GM04503 (cell line): ENCODE measurements around the gene WDR47.

Source experiments
- DNase-seq: peaks from one replicate; pipeline ENCODE4 v3.0.0-alpha.2; 2012; ENCODE audit warnings: low read depth

WDR47 gene

DNA sequence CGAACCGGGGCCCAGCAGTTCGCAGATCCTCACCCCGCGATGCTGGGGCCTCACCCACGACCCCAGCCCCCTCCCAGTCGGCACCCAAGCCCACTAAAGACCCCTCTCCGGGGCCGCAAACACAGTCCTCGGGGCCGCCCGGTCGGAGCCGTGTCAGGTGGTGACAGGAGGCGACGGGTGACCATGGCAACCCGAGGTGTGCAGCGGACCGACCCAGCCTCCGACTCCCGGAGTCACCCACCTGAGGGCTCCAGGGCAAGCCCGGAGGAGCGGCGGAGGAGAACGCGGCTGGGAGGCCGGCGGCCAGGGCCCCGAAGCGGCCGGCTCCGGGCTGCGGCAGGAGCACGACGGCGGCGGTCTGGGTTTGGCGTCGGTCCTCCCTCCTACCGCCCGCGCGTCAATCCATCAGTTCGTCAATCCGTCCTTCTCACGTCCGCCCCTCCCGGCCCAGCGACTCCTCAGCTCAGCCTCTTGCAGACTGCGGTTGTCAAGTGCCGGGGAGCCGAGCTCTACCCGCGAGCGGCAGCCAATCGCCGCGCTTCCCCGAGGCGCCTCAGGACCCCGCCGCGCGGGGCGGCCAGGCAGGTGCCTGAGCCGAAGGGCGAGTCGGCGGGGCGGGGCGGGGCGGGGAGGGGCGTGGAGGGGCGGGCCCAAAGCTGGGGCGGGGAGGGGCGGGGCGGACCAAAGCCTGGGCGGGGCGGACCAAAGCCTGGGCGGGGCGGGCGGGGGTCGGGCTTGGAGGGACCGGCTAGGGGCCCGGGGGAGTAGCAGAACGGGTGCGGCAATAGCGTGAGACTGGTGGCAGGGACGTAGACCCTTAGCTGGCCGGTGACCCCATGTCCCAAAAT is at the start of gene WDR47:
WDR47 (minus strand) TSS at position 482 of the 848 bp plus-strand sequence. CDS start 18,590 bp downstream, outside the sequence.
- peak; percentile 62 for DNase-seq

DNA sequence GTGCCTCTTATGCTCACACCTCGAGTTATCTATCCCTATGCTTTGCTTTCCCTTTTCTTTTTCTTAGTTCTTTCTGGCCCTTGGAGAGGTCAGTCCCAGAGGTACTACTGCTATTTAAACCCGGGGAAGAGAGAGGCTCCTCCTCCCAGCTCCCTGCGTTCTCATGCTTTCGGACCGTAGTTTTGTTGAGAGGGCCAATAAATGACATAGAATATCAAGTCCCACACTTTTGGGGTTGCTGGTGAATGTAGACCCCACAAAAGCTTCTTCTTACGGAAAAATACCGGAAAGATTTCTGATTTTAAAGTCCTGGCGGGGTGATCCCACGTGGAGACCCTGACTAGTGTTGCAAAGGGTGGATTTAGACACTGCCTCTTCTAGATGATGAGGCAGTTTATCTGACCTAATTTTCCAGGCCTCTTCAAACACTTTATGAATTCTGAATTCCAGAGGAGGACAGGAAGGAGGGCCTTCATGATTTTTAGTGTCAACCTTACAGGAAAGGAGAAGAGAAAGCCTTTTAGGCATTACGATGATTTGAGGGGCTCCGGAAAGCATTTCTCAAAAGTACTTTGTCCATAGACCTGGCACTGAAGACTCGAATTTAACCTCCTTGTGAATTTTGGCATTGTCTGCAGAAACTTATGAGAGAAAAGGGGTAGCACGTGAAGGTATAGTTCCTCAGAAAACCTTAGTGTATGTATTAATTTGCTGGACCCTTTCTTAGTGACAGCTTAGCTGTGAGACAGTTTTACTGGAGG is 49.4 kb upstream of the WDR47 start:
- DNase-seq: no peak

DNA sequence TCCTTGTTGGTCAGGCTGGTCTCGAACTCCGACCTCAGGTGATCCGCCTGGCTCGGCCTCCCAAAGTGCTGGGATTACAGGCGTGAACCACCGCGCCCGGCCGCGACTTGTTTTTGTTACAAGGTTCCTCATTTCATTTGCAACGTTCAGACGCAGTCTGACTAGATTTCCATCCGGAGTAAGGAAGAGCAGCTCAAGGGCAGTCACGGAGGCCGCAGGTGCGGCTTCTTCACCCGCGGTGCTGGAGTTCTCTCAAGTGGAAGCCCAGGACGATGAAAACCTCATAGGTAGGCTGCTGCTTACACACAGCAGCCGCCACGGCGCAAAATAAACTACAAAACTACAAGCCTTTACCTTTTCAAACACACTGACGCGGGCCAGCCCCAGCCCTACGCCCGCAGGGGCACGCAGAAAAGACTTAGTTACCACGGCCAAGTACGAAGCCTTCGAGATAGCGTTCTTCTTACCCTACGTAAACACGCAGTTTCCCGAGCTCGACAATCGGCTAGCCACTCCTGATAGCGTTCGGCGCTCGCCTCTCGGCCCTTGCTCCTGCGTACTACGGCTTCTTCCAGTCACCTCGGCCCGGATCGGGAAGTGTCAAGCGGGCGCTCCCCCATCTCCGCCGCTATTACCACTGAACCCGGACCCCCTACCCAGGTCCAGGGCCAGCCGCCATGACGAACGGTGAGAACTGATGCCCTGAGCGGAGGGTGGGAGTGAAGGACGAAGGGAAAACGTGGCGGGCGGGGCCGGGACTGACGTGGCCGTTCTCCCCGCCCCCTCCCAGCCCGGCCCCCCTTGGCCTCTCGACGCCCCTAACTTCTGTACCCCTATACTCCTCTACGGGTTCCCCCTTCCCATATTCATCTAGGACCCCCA is 48.5 kb upstream of the WDR47 start, which contains the start of gene TMEM167B:
TMEM167B (plus strand) TSS at position 569 of the 882 bp plus-strand sequence; CDS start at position 678, 109 bp downstream.
- DNase-seq: peak; percentile 82

DNA sequence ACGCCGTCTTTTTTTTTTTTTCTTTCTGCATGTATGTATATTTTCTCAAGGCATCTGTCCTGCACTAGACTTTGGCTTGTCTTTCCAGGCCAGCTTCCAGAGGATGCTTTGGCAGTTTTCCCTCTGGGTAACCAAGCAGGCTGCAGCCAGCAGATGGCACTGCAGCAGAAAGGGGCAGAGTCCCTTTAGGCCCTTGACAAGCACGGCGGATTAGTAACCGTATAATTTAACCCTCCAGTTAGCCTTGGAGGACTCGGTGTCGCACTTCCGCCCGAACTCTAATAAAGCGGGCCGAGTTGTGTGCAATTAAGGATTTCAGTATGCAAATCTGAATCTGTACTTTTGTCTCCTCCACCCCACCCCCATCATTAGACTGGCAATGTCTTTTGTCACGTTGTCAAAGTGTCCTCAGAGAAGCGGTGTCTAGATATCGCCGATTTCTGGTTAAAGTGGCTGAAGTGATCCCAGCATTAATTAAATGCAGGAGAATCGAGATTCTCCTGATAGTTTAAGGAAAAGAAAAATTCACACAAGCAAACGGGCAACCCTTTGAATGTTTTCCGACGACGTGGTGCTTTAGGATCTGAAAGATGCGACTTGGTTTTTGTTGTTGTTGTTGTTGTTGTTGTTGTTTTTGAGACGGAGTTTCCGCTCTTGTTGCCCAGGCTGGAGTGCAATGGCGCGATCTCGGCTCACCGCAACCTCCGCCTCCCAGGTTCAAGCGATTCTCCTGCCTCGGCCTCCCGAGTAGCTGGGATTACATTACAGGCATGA is 47.5 kb upstream of the WDR47 start:
- no peak for DNase-seq

DNA sequence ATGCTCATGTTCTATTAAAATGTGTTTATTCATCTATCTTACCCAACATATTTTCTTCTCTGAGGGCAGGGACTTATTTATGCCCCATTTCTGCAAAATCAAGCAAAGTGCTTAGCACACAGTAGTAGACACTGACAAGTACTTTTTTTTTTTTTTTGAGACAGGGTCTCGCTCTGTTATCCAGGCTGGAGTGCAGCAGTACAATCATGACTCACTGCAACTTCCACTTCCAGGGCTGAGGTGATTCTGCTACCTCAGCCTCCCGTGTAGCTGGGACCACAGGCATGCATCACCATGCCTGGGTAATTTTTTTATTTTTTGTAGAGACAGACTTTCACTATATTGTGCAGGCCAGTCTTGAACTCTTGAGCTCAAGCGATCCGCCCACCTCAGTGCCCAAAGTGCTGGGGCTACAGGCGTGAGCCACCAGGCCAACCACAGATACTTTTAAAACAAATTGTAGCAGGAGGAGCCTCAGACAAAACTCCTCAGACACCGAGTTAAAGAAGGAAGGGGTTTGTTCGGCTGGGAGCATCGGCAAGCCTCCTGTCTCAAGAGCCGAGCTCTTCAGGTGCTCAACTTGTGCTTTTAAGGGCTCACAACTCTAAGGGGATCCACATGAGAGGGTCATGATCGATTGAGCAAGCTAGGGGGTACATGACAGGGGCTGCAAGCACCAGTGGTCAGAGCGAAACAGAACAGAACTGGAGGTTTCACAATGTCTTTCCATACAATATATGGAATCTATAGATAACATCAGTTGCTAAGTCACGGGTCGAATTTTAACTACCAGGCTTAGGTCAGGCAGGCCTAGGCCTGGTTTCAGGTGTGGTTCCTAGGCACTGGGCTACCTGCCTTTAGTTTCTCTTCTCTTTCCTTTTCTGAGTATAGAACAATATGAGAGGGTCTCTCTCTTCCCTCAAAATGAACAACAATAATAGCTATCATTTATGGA is 42.9 kb upstream of the WDR47 start:
- DNase-seq: no peak

DNA sequence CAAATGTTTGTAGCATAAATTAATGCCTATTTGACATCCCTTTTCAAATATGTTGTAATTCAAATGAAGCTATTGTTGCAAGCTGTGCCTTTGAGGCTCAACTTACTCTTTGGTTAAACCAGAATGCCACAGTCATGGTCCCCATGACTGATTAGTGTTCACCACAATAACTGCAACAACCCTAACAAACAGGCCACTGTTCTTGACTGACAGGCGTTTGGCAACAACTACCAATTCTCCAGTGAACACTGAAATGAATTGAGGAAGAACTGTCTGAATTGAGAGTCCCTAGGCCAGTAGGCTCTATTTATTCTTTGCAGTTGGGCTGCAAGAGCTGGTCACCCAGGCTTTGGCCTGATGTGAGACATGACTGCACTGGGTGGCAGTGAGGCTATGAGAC is 42.0 kb upstream of the WDR47 start:
- no peak for DNase-seq

DNA sequence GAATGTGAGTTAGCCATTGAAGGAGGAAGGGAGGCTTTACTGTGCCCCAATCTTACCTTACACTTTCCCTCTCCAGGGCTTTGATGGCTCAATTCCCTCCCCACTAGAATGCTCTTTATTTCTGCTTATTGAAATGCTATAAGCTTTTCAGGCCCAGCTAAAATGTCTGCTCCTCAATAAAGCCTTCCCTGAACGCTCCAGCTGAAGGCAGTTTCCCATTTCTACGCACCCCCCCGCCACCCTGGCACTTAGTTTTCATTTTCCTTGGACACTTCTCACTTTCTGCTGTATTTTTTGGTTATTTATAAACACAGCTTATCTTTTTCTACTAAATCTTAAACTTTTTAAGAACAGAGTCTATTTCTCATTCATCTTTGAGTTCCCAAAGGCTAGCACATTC is 41.6 kb upstream of the WDR47 start:
- no peak for DNase-seq

DNA sequence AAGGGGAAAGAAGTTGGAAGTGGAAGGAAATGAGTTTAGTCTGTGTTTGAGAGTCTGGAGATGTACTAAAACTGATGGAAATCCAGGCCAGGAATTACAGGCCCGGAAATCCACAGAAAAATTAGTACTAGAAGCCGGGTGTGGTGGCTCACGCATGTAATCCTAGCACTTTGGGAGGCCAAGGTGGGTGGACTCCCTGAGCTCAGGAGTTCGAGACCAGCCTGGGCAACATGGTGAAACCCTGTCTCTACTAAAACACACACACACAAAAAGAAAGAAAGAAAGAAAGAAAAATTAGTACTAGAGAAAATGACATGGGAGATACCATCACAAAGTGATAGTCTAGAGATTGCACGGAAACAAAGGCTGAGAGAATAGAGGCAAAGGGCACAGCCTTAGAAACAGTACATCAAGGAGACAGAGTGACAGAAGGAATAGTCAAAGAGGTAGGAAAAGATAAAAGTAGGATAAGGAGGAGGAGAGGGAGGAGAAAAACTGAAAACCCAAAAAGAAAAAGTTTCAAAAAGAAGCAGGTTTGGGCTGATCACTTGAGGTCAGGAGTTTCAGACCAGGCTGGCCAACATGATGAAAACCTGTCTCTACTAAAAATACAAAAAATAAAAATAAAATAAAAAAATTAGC is 38.7 kb upstream of the WDR47 start:
- DNase-seq: no peak

DNA sequence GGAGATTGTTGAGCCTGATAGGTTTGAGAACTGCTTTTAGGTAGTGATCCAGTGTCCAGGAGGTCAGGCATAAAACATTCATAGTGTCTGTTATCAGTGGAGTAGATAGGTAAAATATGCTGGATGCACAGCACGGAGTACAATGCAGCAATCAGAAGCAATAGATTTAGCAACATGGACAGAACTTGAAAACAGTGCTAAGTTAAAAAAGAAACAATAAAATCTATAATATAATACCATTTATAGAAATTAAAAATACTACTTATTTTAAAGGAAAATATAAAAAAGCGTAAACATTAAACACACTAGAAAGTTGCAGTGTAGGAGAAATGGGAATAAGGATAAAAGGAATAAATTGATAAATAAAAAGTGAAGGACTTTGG is 37.3 kb upstream of the WDR47 start:
- DNase-seq: no peak

DNA sequence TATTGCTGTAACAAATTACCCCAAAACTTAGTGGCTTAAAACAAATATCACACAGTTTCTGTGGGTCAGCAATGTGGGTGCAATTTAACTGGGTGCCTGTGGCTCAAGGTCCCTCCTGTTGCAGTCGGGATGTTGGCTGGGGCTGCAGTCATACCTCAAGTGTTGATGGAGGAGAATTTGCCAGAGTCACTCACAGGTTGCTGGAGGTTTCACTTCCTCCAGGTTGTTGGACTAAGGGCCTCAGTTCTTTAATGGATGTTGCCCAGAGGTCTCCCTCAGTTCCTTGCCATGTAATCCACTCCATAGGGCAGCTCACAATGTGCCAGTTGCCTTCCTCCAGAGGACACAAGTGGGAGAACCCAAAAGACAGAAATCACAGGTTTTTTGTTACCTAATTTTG is 36.4 kb upstream of the WDR47 start:
- DNase-seq: no peak

DNA sequence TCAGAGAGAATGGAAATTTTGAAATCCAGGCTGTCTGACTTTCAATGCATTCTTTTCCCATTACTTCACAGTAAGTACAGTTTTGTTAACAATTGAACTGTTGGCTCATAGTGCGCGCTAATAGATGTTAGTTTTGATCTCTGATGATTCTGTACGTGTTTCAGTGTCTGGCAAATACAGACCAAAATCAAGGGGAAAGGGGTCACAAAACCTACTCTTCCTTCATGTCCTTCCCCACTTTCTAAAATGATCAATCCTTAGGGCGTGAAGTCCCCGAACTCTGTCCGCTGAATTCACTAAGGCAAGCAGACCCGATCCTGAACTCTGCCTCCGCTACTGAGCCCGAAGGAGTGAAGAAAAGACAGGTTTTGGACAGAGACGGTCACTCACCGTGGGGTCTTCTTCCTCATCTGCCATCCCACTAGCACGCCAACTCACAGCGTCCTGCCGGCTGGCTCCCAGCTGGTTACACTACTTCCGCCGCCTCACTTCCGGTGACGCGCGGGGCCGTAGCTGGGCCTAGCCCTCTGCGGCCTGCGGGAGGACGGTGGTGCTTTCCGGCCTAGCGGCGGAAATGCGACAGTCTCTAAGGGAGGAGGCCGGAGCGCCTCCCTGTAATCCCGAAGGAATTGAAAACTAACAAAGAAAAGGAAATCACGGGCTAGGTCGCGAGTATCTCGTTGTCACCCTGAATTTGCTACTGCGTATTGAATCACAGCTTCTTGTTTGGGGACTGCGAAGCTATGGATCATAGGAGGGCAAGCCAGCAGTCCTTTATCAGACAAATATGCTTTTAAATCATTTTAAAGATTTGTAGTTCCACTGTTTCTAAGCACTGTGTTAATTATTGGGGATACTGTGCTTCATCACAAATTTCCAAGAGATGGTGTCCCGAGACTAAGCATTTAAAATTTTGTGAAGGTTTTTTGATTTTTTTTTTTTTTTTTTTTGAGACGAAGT is 33.9 kb upstream of the WDR47 start, which contains the start of gene TAF13:
TAF13 (minus strand) TSS at position 473 of the 960 bp plus-strand sequence; CDS start at position 417, 56 bp downstream.
- DNase-seq: peak; percentile 85

DNA sequence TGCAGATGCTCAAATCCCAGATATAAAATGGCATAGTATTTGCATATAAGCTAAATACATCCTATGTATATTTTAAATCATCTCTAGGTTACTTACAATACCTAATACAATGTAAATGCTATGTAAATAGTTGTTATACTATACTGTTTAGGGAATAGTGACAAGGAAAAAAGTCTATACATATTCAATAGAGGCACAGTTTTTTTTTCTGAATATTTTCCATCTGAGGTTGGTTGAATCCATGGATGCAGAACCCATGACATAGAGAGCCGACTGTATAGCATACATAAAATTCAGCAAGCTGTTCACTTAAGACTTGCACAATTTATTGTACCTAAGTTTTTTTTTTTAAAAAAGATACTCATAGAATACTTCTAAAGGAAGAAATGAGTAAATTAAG is 27.4 kb upstream of the WDR47 start:
- no peak for DNase-seq

DNA sequence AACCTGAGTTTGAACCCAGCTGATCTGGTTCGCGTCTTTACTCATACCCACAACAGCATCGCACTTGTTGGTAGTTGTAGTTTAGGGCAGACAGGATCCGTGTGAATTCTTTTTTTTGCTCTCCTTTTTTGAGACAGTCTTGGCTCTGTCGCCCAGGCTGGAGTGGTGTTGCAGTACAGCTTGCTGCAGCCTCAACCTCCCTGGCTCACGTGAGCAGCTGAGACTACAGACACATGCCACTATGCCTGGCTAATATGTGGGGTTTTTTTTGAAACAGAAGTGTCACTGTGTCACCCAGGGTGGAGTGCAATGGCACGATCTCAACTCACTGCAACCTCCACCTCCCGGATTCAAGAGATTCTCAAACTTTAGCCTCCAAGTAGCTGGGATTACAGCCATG is 26.0 kb upstream of the WDR47 start:
- DNase-seq: no peak

DNA sequence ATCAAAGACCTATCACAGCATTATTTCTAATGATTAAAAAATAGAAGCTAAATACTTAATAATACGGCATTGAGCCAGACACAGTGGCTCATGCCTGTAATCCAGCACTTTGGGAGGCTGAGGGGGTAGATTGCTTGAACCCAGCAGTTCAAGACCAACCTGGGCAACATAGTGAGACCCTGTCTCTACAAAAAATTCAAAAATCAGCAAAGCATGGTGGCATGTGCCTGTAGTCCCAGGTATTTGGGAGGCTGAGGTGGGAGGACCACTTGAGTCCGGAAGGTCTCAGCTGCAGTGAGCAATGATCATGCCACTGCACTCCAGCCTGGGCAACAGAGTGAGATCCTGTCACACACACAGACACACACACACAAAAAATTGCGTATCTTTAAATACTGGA is 23.2 kb upstream of the WDR47 start:
- no peak for DNase-seq

DNA sequence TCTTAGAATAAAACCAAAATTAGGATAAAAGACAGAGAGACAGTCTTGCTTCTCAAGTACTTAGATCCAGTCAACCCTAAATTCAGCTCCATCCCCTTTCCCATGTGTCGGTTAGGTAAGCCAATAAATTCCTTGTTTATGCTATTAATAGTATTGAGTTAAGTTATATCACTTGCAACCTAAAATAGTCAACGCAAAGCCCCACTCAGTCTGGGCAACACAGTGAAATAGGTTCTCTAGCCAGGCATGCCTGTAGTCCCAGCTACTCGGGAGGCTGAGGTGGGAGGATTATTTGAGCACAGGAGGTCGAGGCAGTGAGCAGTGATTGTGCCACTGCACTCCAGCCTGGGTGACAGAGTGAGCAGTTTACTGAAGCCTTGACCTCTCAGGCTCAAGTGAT is 19.3 kb upstream of the WDR47 start:
- DNase-seq: no peak

DNA sequence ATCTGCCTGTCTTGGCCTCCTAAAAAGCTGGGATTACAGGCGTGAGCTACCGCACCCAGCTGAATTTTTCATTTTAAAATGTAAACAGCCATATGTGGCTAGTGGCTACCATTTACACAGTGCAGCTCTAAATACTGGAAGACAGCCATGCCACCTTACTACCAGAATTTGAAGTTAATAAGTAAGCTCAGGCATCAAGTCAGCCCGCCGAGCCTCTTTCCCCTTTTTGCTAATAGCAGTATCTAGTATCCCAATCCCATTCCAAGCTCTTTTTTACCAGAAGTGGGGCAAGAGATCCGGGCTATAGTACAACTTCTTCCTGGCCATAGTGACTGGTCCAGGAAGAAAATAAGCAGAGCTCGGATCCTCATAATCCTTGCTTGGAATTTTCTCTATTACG is 18.8 kb upstream of the WDR47 start:
- no peak for DNase-seq

DNA sequence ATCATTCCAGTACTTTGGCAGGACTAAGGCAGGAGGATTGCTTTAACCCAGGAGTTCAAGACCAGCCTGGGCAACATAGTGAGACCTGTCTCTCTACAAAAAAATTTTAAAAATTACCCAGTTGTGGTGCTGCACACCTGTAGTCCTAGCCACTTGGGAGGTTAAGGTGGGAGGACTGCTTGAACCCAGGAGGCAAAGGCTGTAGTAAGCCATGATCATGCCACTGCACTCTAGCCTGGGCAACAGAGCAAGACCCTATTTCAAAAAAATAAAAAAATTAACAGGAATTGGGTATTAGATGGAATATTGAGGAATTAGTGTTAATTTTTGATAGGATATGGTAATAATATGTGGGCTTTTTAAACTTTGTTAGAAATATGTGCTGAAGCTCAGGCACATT is 17.1 kb upstream of the WDR47 start:
- no peak for DNase-seq

DNA sequence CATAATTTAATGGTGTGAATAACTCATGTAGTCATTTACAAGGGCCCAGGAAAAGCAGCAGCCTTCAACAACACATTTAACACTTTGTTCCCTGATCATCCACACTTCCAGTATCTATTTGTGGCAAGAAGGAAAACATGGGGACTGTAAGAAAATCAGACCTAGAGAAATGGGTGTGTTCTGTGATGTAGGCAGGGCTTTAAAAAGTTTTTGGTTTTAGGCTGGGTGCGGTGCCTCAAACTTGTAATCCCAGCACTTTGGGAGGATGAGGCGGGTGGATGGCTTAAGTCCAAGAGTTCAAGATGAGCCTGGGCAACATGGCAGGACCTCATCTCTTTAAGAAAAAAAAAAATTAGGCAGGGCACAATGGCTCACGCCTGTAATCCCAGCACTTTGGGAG is 14.2 kb upstream of the WDR47 start:
- no peak for DNase-seq
